NCI-H187 (cell line): Measurements from ENCODE around the gene NDUFA5.
"Not testable (repeated sequence)": the region's sequence is repeated elsewhere in the genome, so short reads cannot be mapped to it uniquely, and the experiment has no call there.

ENCODE experiments used
- DNase-seq, 2 experiments: peaks; one replicate each; lab custom pipeline; 2025; lab: John Stamatoyannopoulos, UW

Gene NDUFA5

GRCh38 chr7:123557016-123557397, 611 bp downstream of the NDUFA5 start:
- no peak for DNase-seq

- no peak for DNase-seq
Observed at GRCh38 chr7:123555484-123555883, 2.1 kb downstream of the NDUFA5 start.

GRCh38 chr7:123553159-123553558, 4.5 kb downstream of the NDUFA5 start:
- no peak for DNase-seq

GRCh38 chr7:123552641-123553040, 5.0 kb downstream of the NDUFA5 start:
- DNase-seq = no peak

- DNase-seq = not testable (repeated sequence)
Observed at GRCh38 chr7:123552134-123552533, 5.5 kb downstream of the NDUFA5 start.

GRCh38 chr7:123548406-123548805, 9.2 kb downstream of the NDUFA5 start:
- no peak for DNase-seq

- DNase-seq = no peak
Observed at GRCh38 chr7:123539871-123540270, 17.7 kb downstream of the NDUFA5 start.

- DNase-seq = no peak
Observed at GRCh38 chr7:123538897-123539296, 18.7 kb downstream of the NDUFA5 start.

- DNase-seq = no peak
Observed at GRCh38 chr7:123538189-123538714, 19.4 kb downstream of the NDUFA5 start.

- DNase-seq = peak in 1 of 2 experiments; percentile 4
Observed at GRCh38 chr7:123537026-123537642, 20.5 kb downstream of the NDUFA5 start.

GRCh38 chr7:123535517-123535916, 22.1 kb downstream of the NDUFA5 start:
- DNase-seq = no peak

- peak; percentile 97 to 99 for DNase-seq
Observed at GRCh38 chr7:123534383-123535260, 23.0 kb downstream of the NDUFA5 start, which contains the start of gene IQUB. IQUB (minus strand) TSS chr7:123534595; CDS start chr7:123512340, 22,255 bp downstream.

GRCh38 chr7:123533929-123534382, 23.7 kb downstream of the NDUFA5 start:
- peak in 1 of 2 experiments; percentile 42 for DNase-seq

GRCh38 chr7:123533553-123533917, 24.1 kb downstream of the NDUFA5 start:
- no peak for DNase-seq

GRCh38 chr7:123532788-123533552, 24.6 kb downstream of the NDUFA5 start:
- DNase-seq = not testable (repeated sequence)

GRCh38 chr7:123532343-123532742, 25.3 kb downstream of the NDUFA5 start:
- not testable (repeated sequence) for DNase-seq

GRCh38 chr7:123530035-123530591, 27.5 kb downstream of the NDUFA5 start:
- not testable (repeated sequence) for DNase-seq

GRCh38 chr7:123528265-123528664, 29.4 kb downstream of the NDUFA5 start:
- no peak for DNase-seq

GRCh38 chr7:123527712-123528225, 29.8 kb downstream of the NDUFA5 start:
- not testable (repeated sequence) for DNase-seq

- not testable (repeated sequence) for DNase-seq
Observed at GRCh38 chr7:123526533-123526932, 31.1 kb downstream of the NDUFA5 start.

GRCh38 chr7:123522066-123522465, 35.6 kb downstream of the NDUFA5 start:
- DNase-seq = no peak
